Glutamatergic neuron (in vitro differentiated cells): ENCODE results near the gene TEKT5. TPM values are rescaled to one million over a fixed set of nuclear protein-coding genes. Genes with fewer than 3 reads are reported as not detected.

Experiments used
- DNase-seq: peaks from one replicate; pipeline ENCODE4 v3.0.0; 2022
- H3K27ac Mint-ChIP-seq: one replicate; pipeline ENCODE4 v1.8.0; 2020; ENCODE audit warnings: mild to moderate bottlenecking, mixed read lengths, inconsistent platforms; ENCODE audit not compliant: unreplicated experiment
- H3K27me3 Mint-ChIP-seq: one replicate; pipeline ENCODE4 v1.8.0; 2020; ENCODE audit warnings: mild to moderate bottlenecking, moderate library complexity, mixed read lengths, inconsistent platforms; ENCODE audit not compliant: unreplicated experiment
- H3K36me3 Mint-ChIP-seq: one replicate; pipeline ENCODE4 v1.8.0; 2020; ENCODE audit warnings: mild to moderate bottlenecking, mixed read lengths, inconsistent platforms; ENCODE audit not compliant: unreplicated experiment
- H3K4me1 Mint-ChIP-seq: one replicate; pipeline ENCODE4 v1.8.0; 2020; ENCODE audit warnings: mild to moderate bottlenecking, low read depth, mixed read lengths, inconsistent platforms; ENCODE audit not compliant: unreplicated experiment
- H3K4me3 Mint-ChIP-seq: one replicate; pipeline ENCODE4 v1.8.0; 2020; ENCODE audit warnings: mild to moderate bottlenecking, mixed read lengths, inconsistent platforms; ENCODE audit not compliant: unreplicated experiment
- H3K9me3 Mint-ChIP-seq: one replicate; pipeline ENCODE4 v1.8.0; 2020; ENCODE audit warnings: mild to moderate bottlenecking, moderate library complexity, mixed read lengths, inconsistent platforms; ENCODE audit not compliant: unreplicated experiment
- total RNA-seq: library from RNA; stranded (reverse); fragmentation: NEBNext Ultra II Directional; extraction: Animal tissue kit (Norgen Biotek cat#: 25700); gene quantifications from one replicate; pipeline ENCODE4 v1.2.1, GENCODE V29; 2021; ENCODE audit not compliant: unreplicated experiment
- TF ChIP-seq, protein P1 (sequence below): fragments of 200-600 bp; sonication (generic); IDR thresholded peaks from one replicate; pipeline ENCODE4 v1.5.0; 2021; ENCODE audit not compliant: partially characterized antibody, unreplicated experiment

TEKT5 gene
- total RNA-seq, 1 donor from 2014 or later: not detected

- Mint-ChIP-seq H3K9me3 (peaks cover 3% of the 10 kb centered on the region), H3K27me3 (no peaks in the 10 kb centered on the region), H3K4me1 (peaks cover 11% of the 10 kb centered on the region), H3K27ac (no peak overlapping the region), H3K4me3 (no peak overlapping the region), H3K36me3 (no peaks in the 10 kb centered on the region)
- TF ChIP-seq, protein P1, sequence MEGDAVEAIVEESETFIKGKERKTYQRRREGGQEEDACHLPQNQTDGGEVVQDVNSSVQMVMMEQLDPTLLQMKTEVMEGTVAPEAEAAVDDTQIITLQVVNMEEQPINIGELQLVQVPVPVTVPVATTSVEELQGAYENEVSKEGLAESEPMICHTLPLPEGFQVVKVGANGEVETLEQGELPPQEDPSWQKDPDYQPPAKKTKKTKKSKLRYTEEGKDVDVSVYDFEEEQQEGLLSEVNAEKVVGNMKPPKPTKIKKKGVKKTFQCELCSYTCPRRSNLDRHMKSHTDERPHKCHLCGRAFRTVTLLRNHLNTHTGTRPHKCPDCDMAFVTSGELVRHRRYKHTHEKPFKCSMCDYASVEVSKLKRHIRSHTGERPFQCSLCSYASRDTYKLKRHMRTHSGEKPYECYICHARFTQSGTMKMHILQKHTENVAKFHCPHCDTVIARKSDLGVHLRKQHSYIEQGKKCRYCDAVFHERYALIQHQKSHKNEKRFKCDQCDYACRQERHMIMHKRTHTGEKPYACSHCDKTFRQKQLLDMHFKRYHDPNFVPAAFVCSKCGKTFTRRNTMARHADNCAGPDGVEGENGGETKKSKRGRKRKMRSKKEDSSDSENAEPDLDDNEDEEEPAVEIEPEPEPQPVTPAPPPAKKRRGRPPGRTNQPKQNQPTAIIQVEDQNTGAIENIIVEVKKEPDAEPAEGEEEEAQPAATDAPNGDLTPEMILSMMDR: no peak
- no peak for DNase-seq
These were observed 85.9 kb downstream of the TEKT5 start for GRCh38 chr16:10608687-10609401.

GRCh38 chr16:10607157-10607556, 87.6 kb downstream of the TEKT5 start:
- Mint-ChIP-seq H3K9me3 (peaks cover 3% of the 10 kb centered on the region), H3K4me3 (no peak overlapping the region), H3K4me1 (peaks cover 6% of the 10 kb centered on the region), H3K36me3 (no peaks in the 10 kb centered on the region), H3K27ac (no peak overlapping the region), H3K27me3 (no peaks in the 10 kb centered on the region)
- TF ChIP-seq, protein P1: no peak
- no peak for DNase-seq

DNA sequence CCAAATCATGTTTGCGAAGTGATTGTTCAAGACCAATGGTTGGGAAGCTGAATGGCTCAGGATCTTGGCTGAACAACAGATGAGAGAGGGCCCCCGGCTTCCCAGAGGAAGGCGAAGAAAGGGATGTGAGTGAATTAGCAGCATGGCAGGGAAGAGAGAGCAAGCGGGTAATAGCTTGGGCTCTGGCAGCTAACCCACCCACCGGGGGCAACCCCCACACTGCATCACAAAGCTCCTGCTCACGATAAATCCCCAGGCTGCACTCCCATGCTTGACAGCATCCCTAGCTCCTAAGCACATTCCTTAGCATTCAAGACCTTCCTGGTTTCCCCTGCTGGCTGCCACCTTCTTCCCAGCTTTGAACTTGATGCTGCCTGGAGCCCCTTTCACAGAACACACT, 88.1 kb downstream of the TEKT5 start:
- H3K27me3 Mint-ChIP-seq: no peaks in the 10 kb centered on the region
- no peak overlapping the region for H3K4me3 Mint-ChIP-seq
- H3K27ac Mint-ChIP-seq: no peak overlapping the region
- TF ChIP-seq, protein P1: no peak
- peaks cover 3% of the 10 kb centered on the region for H3K9me3 Mint-ChIP-seq
- DNase-seq: no peak
- peaks cover 8% of the 10 kb centered on the region for H3K4me1 Mint-ChIP-seq
- H3K36me3 Mint-ChIP-seq: no peaks in the 10 kb centered on the region

DNA sequence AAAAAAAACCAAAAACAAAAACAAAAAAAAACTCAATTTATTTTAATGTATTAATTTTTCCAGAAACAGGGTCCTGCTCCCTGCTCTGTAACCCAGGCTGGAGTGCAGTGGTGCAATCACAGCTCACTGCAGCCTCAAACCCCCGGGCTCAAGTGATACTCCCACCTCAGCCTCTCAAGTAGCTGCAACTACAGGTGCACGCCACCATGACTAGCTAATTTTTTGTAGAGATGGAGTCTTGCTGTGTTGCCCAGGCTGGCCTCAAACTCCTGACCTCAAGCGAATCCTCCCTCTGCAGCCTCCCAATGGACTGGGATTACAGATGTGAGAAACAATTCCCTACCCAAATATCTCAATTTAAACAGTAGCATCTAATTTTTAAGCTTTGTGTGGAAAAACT, 89.1 kb downstream of the TEKT5 start:
- H3K4me3 Mint-ChIP-seq: no peak overlapping the region
- H3K36me3 Mint-ChIP-seq: no peaks in the 10 kb centered on the region
- H3K27me3 Mint-ChIP-seq: no peaks in the 10 kb centered on the region
- DNase-seq: no peak
- H3K27ac Mint-ChIP-seq: no peak overlapping the region
- H3K4me1 Mint-ChIP-seq: peaks cover 6% of the 10 kb centered on the region
- TF ChIP-seq, protein P1: no peak
- H3K9me3 Mint-ChIP-seq: peaks cover 3% of the 10 kb centered on the region
